Measurements from ENCODE around the gene NR5A2. TPM values are rescaled to one million over a fixed set of nuclear protein-coding genes. Genes with fewer than 3 reads are reported as not detected.

The NR5A2 gene
- total RNA-seq, 1 donor from 2014 or later = not detected

GRCh38 chr1:200147742-200148141 lies 120.2 kb downstream of the NR5A2 start:
- no peaks in the 10 kb centered on the region for H3K36me3 Mint-ChIP-seq
- H3K9me3 Mint-ChIP-seq = peaks cover 2% of the 10 kb centered on the region
- no peak overlapping the region for H3K4me3 Mint-ChIP-seq
- H3K79me2 ChIP-seq (ENCODE audit: low read depth) = no peaks in the 10 kb centered on the region
- peaks cover 6% of the 10 kb centered on the region for H3K4me1 Mint-ChIP-seq
- no peak overlapping the region for H3K27ac Mint-ChIP-seq
- H3K27me3 ChIP-seq = no peaks in the 10 kb centered on the region
- H3K27me3 Mint-ChIP-seq (ENCODE audit: insufficient read depth, low read depth) = no peaks in the 10 kb centered on the region
- H4K20me1 ChIP-seq (ENCODE audit: low read depth) = no peaks in the 10 kb centered on the region
- no peaks in the 10 kb centered on the region for H3F3A ChIP-seq (ENCODE audit: low read depth)
- DNase-seq (ENCODE audit: low spot score) = no peak
- TF ChIP-seq CTCF (IDR thresholded peaks at IDR 0.05) (no peak), EZH2 (IDR thresholded peaks at IDR 0.05) (no peak), EZH2phosphoT487 (IDR thresholded peaks at IDR 0.05) (no peak)
- no peak overlapping the region for H3K4me3 ChIP-seq
- H2AFZ ChIP-seq (replicated peaks) = no peak overlapping the region
- no peaks in the 10 kb centered on the region for H3K36me3 ChIP-seq
- H3K9me3 ChIP-seq (ENCODE audit: low read depth) = no peaks in the 10 kb centered on the region
- H3K27ac ChIP-seq = no peak overlapping the region
- no peaks in the 10 kb centered on the region for H3K4me1 ChIP-seq
- no peak overlapping the region for H3K9ac ChIP-seq
- no peak overlapping the region for H3K4me2 ChIP-seq

GRCh38 chr1:200150006-200150405 lies 122.5 kb downstream of the NR5A2 start:
- H3K9me3 Mint-ChIP-seq = peaks cover 2% of the 10 kb centered on the region
- H3K36me3 Mint-ChIP-seq = no peaks in the 10 kb centered on the region

GRCh38 chr1:200150721-200151120 lies 123.2 kb downstream of the NR5A2 start:
- H3K79me2 ChIP-seq (ENCODE audit: low read depth) = no peaks in the 10 kb centered on the region
- H2AFZ ChIP-seq (replicated peaks) = no peak overlapping the region
- H3K9me3 Mint-ChIP-seq = peaks cover 2% of the 10 kb centered on the region
- no peak overlapping the region for H3K4me2 ChIP-seq
- H3F3A ChIP-seq (ENCODE audit: low read depth) = no peaks in the 10 kb centered on the region
- H3K4me1 ChIP-seq = no peaks in the 10 kb centered on the region
- H3K27me3 Mint-ChIP-seq (ENCODE audit: insufficient read depth, low read depth) = no peaks in the 10 kb centered on the region
- no peak for DNase-seq (ENCODE audit: low spot score)
- no peaks in the 10 kb centered on the region for H3K9me3 ChIP-seq (ENCODE audit: low read depth)
- no peak overlapping the region for H3K4me3 ChIP-seq
- TF ChIP-seq CTCF (IDR thresholded peaks at IDR 0.05) (no peak), EZH2phosphoT487 (IDR thresholded peaks at IDR 0.05) (no peak), EZH2 (IDR thresholded peaks at IDR 0.05) (no peak)
- no peak overlapping the region for H3K27ac ChIP-seq
- no peak overlapping the region for H3K27ac Mint-ChIP-seq
- H3K4me3 Mint-ChIP-seq = no peak overlapping the region
- no peaks in the 10 kb centered on the region for H3K27me3 ChIP-seq
- H3K36me3 Mint-ChIP-seq = no peaks in the 10 kb centered on the region
- peaks cover 6% of the 10 kb centered on the region for H3K4me1 Mint-ChIP-seq
- no peaks in the 10 kb centered on the region for H3K36me3 ChIP-seq
- no peak overlapping the region for H3K9ac ChIP-seq
- H4K20me1 ChIP-seq (ENCODE audit: low read depth) = no peaks in the 10 kb centered on the region

More at GRCh38 chr1:200150006-200150405, 122.5 kb downstream of the NR5A2 start:
- Histone ChIP-seq H3K9ac (no peak overlapping the region), H2AFZ (replicated peaks) (no peak overlapping the region), H3K27ac (no peak overlapping the region), H3K4me2 (no peak overlapping the region), H3F3A (ENCODE audit: low read depth) (no peaks in the 10 kb centered on the region), H3K9me3 (ENCODE audit: low read depth) (no peaks in the 10 kb centered on the region), H3K36me3 (no peaks in the 10 kb centered on the region), H3K4me1 (no peaks in the 10 kb centered on the region), H3K27me3 (no peaks in the 10 kb centered on the region), H4K20me1 (ENCODE audit: low read depth) (no peaks in the 10 kb centered on the region), H3K79me2 (ENCODE audit: low read depth) (no peaks in the 10 kb centered on the region), H3K4me3 (no peak overlapping the region)
- peaks cover 6% of the 10 kb centered on the region for H3K4me1 Mint-ChIP-seq
- no peak for TF ChIP-seq EZH2 (IDR thresholded peaks at IDR 0.05)
- no peak for TF ChIP-seq CTCF (IDR thresholded peaks at IDR 0.05)
- no peak for TF ChIP-seq EZH2phosphoT487 (IDR thresholded peaks at IDR 0.05)
- DNase-seq (ENCODE audit: low spot score) = no peak
- H3K27ac Mint-ChIP-seq = no peak overlapping the region
- H3K4me3 Mint-ChIP-seq = no peak overlapping the region
- H3K27me3 Mint-ChIP-seq (ENCODE audit: insufficient read depth, low read depth) = no peaks in the 10 kb centered on the region

All from neural progenitor cell (in vitro differentiated cells).